G401 (cell line): ENCODE measurements around the gene SPON1. TPM values are rescaled to one million over a fixed set of nuclear protein-coding genes. Genes with fewer than 3 reads are reported as not detected.
"Not testable (repeated sequence)": the region's sequence is repeated elsewhere in the genome, so short reads cannot be mapped to it uniquely, and the experiment has no call there.

ENCODE experiments used
- DNase-seq: peaks from one replicate; pipeline ENCODE4 v3.0.0-alpha.2; 2015; ENCODE audit warnings: low spot score
- in situ Hi-C: cut with HindIII; loops from 2 replicates; pipeline ENCODE4 v1.10.0; 2016; ENCODE audit warnings: low sequenced_read_pairs, mixed read lengths
- total RNA-seq: library from RNA; depleted of rRNA; stranded (reverse); fragments of >200 nt; shearing (Covaris generic); gene quantifications from 2 replicates; pipeline ENCODE4 v1.2.3, GENCODE V29; 2014

Gene SPON1
- total RNA-seq, 1 experiment from 2014 or later: not detected

GRCh38 chr11:14144934-14145333 lies 182.4 kb downstream of the SPON1 start:
- in situ Hi-C loops: no loop called here
- DNase-seq: no peak

GRCh38 chr11:14148653-14149273 lies 186.2 kb downstream of the SPON1 start:
- DNase-seq: peak; percentile 70

GRCh38 chr11:14149683-14150082 lies 187.2 kb downstream of the SPON1 start:
- in situ Hi-C loops: no loop called here

More at GRCh38 chr11:14148653-14149273, 186.2 kb downstream of the SPON1 start:
- in situ Hi-C loops: no loop called here

GRCh38 chr11:14150878-14151277 lies 188.4 kb downstream of the SPON1 start:
- in situ Hi-C loops: no loop called here
- no peak for DNase-seq

More at GRCh38 chr11:14149683-14150082, 187.2 kb downstream of the SPON1 start:
- no peak for DNase-seq

GRCh38 chr11:14154103-14154502 lies 191.6 kb downstream of the SPON1 start:
- in situ Hi-C loops: not testable (repeated sequence)

GRCh38 chr11:14158393-14158792 lies 195.9 kb downstream of the SPON1 start:
- no peak for DNase-seq
- in situ Hi-C loops: no loop called here

More at GRCh38 chr11:14154103-14154502, 191.6 kb downstream of the SPON1 start:
- DNase-seq: not testable (repeated sequence)

DNA sequence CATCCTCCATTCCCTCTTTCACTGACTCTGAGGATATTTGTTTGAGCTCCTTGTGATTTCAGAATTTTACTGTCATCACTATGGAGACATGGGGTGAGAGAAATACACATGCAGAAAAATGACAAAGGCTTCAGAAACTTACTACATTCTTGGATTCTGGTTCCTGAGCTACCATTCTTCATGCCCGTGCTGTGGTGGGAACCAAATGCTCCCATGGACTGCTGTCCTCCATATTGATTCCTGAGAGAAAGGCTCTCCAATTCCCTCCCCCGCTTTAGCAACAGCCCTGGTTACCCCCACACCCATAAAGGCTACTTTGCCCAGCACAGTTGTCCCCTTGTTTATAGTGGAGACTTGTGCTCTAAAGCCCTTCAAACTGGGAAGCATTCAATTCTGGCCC lies 201.1 kb downstream of the SPON1 start:
- no peak for DNase-seq
- in situ Hi-C loops: no loop called here

DNA sequence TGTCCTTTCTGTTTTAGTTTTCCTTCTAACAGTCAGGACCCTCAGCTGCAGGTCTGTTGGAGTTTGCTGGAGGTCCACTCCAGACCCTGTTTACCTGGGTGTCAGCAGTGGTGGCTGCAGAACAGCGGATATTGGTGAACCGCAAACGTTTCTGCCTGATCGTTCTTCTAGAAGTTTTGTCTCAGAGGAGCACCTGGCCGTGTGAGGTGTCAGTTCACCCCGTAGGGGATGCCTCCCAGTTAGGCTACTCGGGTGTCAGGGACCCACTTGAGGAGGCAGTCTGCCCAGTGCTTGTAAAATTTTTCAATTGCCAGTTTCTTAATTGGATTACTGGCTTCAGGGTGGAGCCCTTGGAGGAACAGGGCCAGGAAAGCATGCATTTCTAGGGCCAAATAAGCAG lies 211.2 kb downstream of the SPON1 start:
- in situ Hi-C loops: not testable (repeated sequence)

DNA sequence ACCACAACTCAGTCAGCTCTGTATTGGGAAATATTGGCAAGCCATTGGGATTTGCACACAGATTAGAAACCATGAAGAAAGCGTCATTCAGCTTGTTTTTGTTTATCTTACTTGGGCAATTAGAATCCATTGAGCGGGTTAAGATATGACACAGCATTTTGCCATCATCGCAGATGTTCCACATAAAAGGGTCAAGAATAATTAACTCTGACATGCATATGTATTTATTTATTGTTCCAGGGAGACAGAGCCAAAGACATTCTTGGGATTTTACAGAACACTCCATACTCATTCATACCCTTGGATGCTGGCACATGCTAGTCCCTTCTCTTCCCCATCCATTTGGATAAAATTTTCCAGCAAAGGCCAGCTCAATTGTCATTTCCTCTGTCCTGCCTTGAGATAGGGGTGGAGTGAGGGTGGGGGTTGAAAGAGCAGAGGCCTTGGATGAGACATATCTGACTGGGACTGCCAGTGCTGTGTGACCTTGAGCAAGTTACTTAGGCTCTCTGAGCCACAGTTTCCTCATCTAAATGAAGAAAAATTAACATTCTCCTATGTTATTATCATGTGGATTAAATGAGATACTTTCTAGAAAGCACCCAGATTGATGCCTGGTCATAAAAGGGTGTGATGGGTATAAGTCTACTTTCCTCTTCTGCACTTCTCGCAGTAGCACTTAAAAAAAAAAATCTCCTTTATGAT lies 216.7 kb downstream of the SPON1 start:
- DNase-seq: no peak
- in situ Hi-C loops: no loop called here

More for the DNA sequence above, 211.2 kb downstream of the SPON1 start:
- DNase-seq: not testable (repeated sequence)

DNA sequence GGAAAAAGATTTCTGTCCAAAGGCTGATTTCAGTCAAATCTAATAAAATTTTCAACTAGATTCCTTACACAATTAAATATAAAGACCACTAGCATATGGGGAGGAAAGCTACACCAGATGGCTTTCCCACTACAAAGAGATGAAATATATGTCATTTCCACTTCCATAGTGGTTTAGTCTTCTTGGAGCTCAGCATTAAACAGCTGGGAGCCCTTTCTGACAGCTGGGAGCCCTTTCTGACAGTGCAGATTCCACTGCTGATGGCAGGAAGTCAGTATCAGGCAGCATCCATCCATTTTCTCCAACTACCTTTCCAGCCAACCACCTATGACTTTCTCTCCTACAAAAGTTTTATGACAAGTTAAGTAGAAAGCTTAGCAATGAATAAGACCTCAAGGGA lies 218.6 kb downstream of the SPON1 start:
- in situ Hi-C loops: no loop called here
- no peak for DNase-seq

DNA sequence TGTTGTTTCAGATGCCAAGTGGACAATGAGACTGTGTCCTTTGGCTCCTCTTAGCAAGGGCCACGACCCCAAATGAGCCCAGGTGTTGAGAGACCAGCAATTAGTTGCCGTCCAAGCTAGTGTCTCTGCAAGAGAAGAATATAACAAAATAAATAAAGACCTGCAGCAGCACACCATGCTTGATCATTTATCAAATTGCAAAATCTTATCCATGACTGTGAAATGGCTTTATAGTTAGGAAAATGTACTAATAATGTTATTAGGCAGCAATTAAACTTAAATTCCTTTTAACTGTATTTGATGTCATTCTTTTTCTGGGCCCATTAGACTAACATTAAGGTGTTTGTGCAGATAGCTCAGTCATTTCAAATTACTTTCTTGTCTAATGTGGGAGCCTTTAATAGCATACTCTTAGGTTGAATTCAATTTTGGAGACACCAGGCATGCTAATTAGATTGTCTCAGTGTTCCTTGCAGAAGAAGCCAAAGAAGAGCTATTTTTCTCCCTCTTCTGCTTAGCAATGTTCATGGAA lies 220.4 kb downstream of the SPON1 start:
- in situ Hi-C loops: no loop called here
- DNase-seq: no peak

GRCh38 chr11:14184028-14184940 lies 221.8 kb downstream of the SPON1 start:
- in situ Hi-C loops: no loop called here
- no peak for DNase-seq

DNA sequence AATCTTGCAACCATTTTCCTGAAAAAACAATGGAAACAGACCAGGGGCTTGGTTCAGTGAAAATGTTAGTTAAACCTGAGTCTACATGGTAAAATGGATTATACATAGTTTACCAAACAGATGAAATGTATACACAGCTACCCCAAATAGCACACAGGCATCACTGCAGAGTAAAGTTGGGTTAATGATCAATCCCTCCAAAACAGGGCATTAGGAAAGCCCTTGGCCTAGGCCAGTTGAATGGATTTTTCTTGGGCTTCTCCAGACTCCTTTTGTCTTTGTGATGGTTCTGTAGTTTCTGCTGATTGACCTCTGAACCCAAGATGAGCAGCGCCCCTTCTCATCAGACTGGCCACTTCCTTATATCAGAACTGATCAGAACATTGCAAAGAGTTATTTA lies 222.9 kb downstream of the SPON1 start:
- DNase-seq: no peak
- in situ Hi-C loops: no loop called here

GRCh38 chr11:14186046-14186775 lies 223.7 kb downstream of the SPON1 start:
- in situ Hi-C loops: no loop called here
- no peak for DNase-seq

DNA sequence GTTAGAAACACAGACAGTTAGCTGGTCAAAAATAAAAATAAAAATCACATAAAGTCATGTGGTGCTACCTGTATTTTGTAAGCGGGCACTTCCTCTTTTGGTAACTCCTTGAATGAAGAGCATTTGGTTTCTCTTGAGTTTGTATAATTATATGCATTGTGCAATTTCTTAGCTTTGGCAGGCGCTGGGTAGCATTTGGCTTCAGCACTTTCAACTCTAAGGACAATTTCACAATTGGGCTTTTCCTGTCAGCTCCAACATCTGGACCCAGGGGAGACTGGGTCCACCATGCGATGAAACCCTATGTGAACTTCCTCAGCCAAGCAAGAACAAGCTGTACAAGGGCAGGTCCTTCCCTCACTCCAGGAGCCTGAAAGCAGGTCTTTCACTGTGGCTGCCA lies 227.4 kb downstream of the SPON1 start:
- in situ Hi-C loops: no loop called here
- DNase-seq: no peak

GRCh38 chr11:14190992-14191778 lies 228.7 kb downstream of the SPON1 start:
- in situ Hi-C loops: no loop called here
- no peak for DNase-seq

- DNase-seq: no peak
- in situ Hi-C loops: no loop called here
Measured at GRCh38 chr11:14193644-14194043, 231.1 kb downstream of the SPON1 start.
